Smooth muscle cell (in vitro differentiated cells): Measurements from ENCODE around the gene RAP1B. TPM values are rescaled to one million over a fixed set of nuclear protein-coding genes. Genes with fewer than 3 reads are reported as not detected.
A peak's percentile ranks its signal among the peaks of the same experiment; 100 is the strongest.

Experiments used
- DNase-seq: peaks from one replicate; lab custom pipeline; 2025; ENCODE audit not compliant: unreplicated experiment; lab: John Stamatoyannopoulos, UW
- H2AFZ ChIP-seq: fragments of 200-600 bp; sonication (generic); 2 replicates; pipeline ENCODE4 v1.6.0; 2016; ENCODE audit warnings: antibody characterized with exemption, low read depth, mild to moderate bottlenecking
- H3F3A ChIP-seq: fragments of 200-600 bp; sonication (generic); 2 replicates; pipeline ENCODE4 v1.6.0; 2017; ENCODE audit warnings: antibody characterized with exemption, low read depth
- H3K27ac ChIP-seq: fragments of 200-600 bp; sonication (generic); 2 replicates; pipeline ENCODE4 v1.5.1; 2016; ENCODE audit warnings: low read depth, mild to moderate bottlenecking
- H3K27me3 ChIP-seq: fragments of 200-600 bp; sonication (generic); 2 replicates; pipeline ENCODE4 v1.6.1; 2016; ENCODE audit warnings: low read depth, mild to moderate bottlenecking
- H3K36me3 ChIP-seq: fragments of 200-600 bp; sonication (generic); 2 replicates; pipeline ENCODE4 v1.5.1; 2016; ENCODE audit warnings: low read depth
- H3K4me1 ChIP-seq: fragments of 200-600 bp; sonication (generic); 2 replicates; pipeline ENCODE4 v1.5.1; 2016; ENCODE audit warnings: low read depth
- H3K4me2 ChIP-seq: fragments of 200-600 bp; sonication (generic); 2 replicates; pipeline ENCODE4 v1.6.0; 2016; ENCODE audit warnings: mild to moderate bottlenecking
- H3K4me3 ChIP-seq: fragments of 200-600 bp; sonication (generic); 2 replicates; pipeline ENCODE4 v1.5.1; 2016; ENCODE audit warnings: mild to moderate bottlenecking
- H3K79me2 ChIP-seq: fragments of 200-600 bp; sonication (generic); 2 replicates; pipeline ENCODE4 v1.6.0; 2016; ENCODE audit warnings: low read depth, mild to moderate bottlenecking
- H3K9ac ChIP-seq: fragments of 200-600 bp; sonication (generic); 2 replicates; pipeline ENCODE4 v1.6.0; 2016; ENCODE audit warnings: low read depth
- H3K9me3 ChIP-seq: fragments of 200-600 bp; sonication (generic); replicated peaks from 2 replicates; pipeline ENCODE4 v1.5.1; 2016; ENCODE audit warnings: low read depth
- H4K20me1 ChIP-seq: fragments of 200-600 bp; sonication (generic); 2 replicates; pipeline ENCODE4 v1.6.0; 2016; ENCODE audit warnings: low read depth
- CTCF ChIP-seq: fragments of 200-600 bp; sonication (generic); IDR thresholded peaks from 2 replicates; pipeline ENCODE4 v1.5.1; 2017; ENCODE audit warnings: borderline replicate concordance, mild to moderate bottlenecking, antibody characterized with exemption; ENCODE audit not compliant: insufficient read depth, poor library complexity, severe bottlenecking
- WGBS: methylation state at CpG from one replicate; pipeline ENCODE4 v1.1.7; 2016; ENCODE audit warnings: low lambda C conversion rate; 5-methylcytosine and 5-hydroxymethylcytosine counted together
- polyA plus RNA-seq: library from polyadenylated mRNA; unstranded; fragments of >200 nt; fragmentation: Nextera tagmentation; extraction: Ambion mirVana; gene quantifications from 2 replicates; pipeline ENCODE4 v1.2.1, GENCODE V29; 2016
- total RNA-seq: library from RNA; depleted of rRNA; stranded (reverse); fragments of >200 nt; gene quantifications from 2 replicates; pipeline ENCODE4 v1.2.3, GENCODE V29; 2014

RAP1B gene
- total and polyA plus RNA-seq, 2 experiments from 2014 or later, result 236 to 275 TPM

GRCh38 chr12:68638171-68638570 is 27.5 kb downstream of the RAP1B start:
- peaks cover 99% of the 10 kb centered on the region for H4K20me1 ChIP-seq
- TF ChIP-seq CTCF, result no peak

GRCh38 chr12:68638721-68639395 is 28.2 kb downstream of the RAP1B start:
- peaks cover 13% of the 10 kb centered on the region for H3K4me1 ChIP-seq
- no peaks in the 10 kb centered on the region for H3K9me3 ChIP-seq
- H3K27ac ChIP-seq, result peak overlapping the region; percentile 84
- no peaks in the 10 kb centered on the region for H3K36me3 ChIP-seq
- TF ChIP-seq CTCF, result no peak
- H3K4me2 ChIP-seq, result peak overlapping the region; percentile 50
- H3K79me2 ChIP-seq, result peaks cover 100% of the 10 kb centered on the region
- H2AFZ ChIP-seq, result no peak overlapping the region
- H3K27me3 ChIP-seq, result no peaks in the 10 kb centered on the region
- DNase-seq, result no peak
- peaks cover 13% of the 10 kb centered on the region for H3F3A ChIP-seq
- 47% methylated on average over 12 of the region's 12 CpGs for WGBS
- H3K4me3 ChIP-seq, result no peak overlapping the region
- peaks cover 99% of the 10 kb centered on the region for H4K20me1 ChIP-seq
- peak overlapping the region; percentile 36 for H3K9ac ChIP-seq

More at GRCh38 chr12:68638171-68638570, 27.5 kb downstream of the RAP1B start:
- Histone ChIP-seq H3K9me3 (no peaks in the 10 kb centered on the region), H3K27ac (peak overlapping the region; percentile 84), H3K4me1 (peaks cover 14% of the 10 kb centered on the region), H3K4me3 (no peak overlapping the region), H3K79me2 (peaks cover 100% of the 10 kb centered on the region), H2AFZ (no peak overlapping the region), H3F3A (peaks cover 16% of the 10 kb centered on the region), H3K4me2 (peak overlapping the region; percentile 34), H3K36me3 (no peaks in the 10 kb centered on the region), H3K9ac (no peak overlapping the region), H3K27me3 (no peaks in the 10 kb centered on the region)
- WGBS, result 86% methylated on average over 3 of the region's 3 CpGs
- DNase-seq, result no peak

GRCh38 chr12:68639396-68639767 is 28.7 kb downstream of the RAP1B start:
- peaks cover 100% of the 10 kb centered on the region for H3K79me2 ChIP-seq
- H4K20me1 ChIP-seq, result peaks cover 99% of the 10 kb centered on the region
- 94% methylated on average over 1 of the region's 1 CpG for WGBS

More at GRCh38 chr12:68639396-68639767, 28.7 kb downstream of the RAP1B start:
- DNase-seq, result no peak
- Histone ChIP-seq H3K27me3 (no peaks in the 10 kb centered on the region), H3K4me1 (peaks cover 7% of the 10 kb centered on the region), H3F3A (peaks cover 10% of the 10 kb centered on the region), H3K27ac (peak overlapping the region; percentile 84), H3K4me2 (peak overlapping the region; percentile 50), H3K4me3 (no peak overlapping the region), H2AFZ (no peak overlapping the region), H3K9me3 (no peaks in the 10 kb centered on the region), H3K9ac (peak overlapping the region; percentile 36), H3K36me3 (no peaks in the 10 kb centered on the region)
- no peak for TF ChIP-seq CTCF
